HG03565 (cell line): Measurements from ENCODE around the gene HLA-DQB1.

ENCODE experiments used
- ATAC-seq: cut with Tn5 transposase; IDR thresholded peaks from one replicate; pipeline ENCODE4 v1.9.1; 2021; ENCODE audit warnings: mild to moderate bottlenecking, moderate library complexity; ENCODE audit not compliant: unreplicated experiment

Gene HLA-DQB1

GRCh38 chr6:32627831-32628230, 38.6 kb downstream of the HLA-DQB1 start:
- ATAC-seq = peak; percentile 30

DNA sequence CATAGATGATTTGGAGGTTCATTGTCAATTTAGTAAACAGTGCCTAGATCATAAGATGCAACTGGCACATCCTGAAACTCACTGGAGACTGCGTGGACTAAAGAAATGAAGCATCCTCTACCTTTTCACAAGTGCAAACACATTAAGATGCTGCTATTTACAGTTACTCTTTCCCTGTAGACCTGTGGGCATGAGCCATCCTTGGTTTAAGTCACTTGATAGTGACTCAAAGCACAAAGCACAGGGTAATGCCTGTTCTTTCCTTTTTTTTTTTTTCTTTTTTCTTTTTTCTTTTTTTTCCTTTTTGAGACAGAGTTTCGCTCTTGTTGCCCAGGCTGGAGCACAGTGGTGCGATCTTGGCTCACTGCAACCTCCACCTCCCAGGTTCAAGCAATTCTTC, 39.2 kb downstream of the HLA-DQB1 start:
- ATAC-seq = no peak

DNA sequence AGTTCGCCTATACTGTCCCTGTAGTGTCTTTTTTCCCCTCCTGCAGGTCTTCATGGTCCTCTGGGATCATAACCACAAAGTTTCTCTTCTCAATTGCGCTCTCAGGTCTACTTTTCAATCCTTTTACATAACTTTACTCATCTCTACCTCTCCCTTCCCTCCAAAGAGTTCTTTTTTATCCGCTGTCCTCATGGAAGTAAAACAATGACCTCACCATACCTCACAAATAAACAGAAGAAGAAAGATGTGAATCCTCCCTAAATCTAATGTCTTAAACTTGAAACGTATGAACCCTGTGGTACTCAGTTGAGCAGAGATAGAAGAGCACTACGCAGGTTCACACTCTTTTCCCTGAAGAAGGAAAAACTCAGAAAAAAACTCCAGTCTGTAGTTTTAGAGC, 41.3 kb downstream of the HLA-DQB1 start:
- no peak for ATAC-seq

GRCh38 chr6:32624565-32624964, 41.9 kb downstream of the HLA-DQB1 start:
- no peak for ATAC-seq

DNA sequence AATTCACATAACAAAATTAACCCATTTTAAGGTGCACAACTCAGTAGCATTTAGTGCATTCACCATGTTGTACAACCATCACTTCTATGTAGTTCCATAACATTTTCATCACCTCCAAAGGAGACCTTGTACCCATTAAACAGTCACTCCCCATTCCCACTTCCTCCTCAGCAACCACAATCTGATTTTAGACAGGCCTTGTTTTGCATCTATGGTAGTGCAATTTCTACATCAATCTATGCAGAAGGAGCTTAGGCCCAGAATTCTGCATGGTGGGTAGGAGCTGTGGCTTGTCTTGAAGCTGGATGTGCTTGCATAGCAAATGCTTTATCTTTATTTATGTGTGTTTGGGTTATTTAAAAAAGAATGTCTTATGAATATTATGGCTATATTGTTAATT, 42.8 kb downstream of the HLA-DQB1 start:
- ATAC-seq = no peak

DNA sequence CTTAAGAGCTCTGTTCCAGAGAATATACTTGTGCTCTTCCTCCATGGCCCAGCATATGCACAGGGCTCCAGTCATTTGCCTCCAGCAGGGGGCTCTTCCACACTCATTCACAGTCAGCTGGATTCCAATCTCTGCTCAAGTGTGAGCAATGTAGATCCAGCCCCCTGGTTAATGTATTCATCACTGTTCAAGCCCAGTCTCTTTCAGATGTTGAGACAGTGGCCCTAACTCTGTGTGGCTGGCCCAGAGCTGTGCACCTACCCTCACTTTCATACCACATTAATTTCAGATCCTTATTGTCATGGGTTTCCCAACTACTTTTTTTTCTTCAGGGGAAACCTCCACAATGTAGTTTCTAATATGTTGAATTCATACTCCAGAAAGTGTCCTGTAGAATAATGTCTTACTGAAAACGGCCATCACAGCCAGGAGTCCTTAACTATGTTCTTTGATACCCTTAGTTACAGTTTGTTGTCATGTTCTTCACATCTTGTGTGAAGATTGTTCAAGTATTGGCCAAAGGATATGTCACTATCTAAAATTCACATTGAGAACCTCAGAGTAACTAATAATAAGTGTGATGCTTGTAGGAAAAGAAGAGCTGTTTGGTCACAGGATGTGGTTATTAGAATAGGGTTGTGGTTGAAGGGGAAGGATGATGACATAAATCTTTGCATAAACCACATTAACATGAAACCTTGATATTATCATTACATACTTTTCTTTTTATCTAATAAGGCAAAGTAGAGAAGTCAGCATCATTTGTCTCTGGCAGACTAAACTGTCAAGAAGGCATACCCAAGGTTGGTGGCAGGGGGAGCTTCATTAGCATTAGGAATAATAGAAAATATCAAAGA, 43.7 kb downstream of the HLA-DQB1 start:
- peak; percentile 66 for ATAC-seq

- ATAC-seq = no peak
Measured at GRCh38 chr6:32621372-32621771, 45.1 kb downstream of the HLA-DQB1 start.

GRCh38 chr6:32617751-32618150, 48.7 kb downstream of the HLA-DQB1 start:
- no peak for ATAC-seq

DNA sequence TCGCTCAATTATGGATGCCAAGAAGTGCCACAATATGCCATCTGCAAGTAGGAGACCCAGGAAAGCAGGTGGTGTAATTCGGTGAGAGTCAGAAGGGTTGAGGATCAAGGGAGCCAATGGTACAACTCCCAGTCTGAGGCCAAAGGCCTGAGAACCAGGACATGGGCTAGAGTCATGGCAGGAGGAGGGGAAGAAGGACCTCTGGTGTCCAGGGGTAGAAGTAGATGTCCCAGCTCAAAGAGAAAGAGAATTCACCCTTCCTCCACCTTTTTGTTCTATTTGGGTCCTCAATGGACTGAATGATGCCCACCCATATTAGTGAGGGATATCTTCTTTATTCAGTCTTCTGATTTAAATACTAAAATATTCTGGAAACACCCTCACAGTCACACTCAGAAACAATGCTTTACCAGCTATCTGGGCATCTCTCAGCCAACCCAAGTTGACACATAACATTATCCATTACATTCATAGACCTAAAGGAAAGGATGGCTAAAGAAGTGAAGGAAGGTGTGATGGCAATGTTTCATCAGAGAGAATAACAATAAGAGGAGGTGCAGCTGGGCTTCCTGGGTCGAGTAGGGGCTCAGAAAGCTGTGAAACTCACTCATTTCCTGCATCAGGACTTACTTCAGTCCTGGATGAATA, 50.4 kb downstream of the HLA-DQB1 start:
- no peak for ATAC-seq

DNA sequence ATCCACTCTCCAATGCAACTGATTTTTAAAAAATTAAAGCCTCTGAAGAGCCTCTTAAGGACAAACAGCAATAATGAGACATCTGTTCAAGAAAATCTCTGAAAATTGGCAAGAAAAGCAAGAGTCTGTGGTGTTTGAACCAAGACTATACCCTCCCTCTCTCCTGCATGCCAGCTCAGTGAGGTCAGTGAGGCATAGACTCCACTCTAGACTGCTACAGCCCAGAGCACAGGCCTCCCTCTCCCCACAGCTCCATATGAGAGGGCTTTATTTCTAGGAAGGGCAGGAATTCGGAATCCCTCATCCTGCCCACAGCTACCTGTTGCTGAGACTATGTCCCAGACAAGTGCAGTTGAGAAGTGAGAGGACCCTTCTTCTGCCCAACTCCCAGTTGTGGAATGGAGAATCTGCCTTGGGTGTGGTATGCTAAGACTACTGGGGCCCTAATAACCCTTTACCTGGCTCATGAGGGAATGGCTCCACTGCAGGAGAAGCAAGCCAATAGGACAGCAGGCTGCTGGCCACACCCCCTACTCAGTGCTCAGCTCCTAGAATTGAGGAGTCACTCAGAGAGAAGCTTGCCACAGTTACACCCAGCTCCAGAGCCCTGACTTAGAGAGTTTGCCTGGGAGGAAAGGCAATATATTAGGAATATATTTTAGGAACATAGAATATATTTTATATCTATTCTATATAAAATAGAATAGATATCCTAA, 51.9 kb downstream of the HLA-DQB1 start:
- no peak for ATAC-seq

GRCh38 chr6:32613475-32613874, 53.0 kb downstream of the HLA-DQB1 start:
- ATAC-seq = no peak

DNA sequence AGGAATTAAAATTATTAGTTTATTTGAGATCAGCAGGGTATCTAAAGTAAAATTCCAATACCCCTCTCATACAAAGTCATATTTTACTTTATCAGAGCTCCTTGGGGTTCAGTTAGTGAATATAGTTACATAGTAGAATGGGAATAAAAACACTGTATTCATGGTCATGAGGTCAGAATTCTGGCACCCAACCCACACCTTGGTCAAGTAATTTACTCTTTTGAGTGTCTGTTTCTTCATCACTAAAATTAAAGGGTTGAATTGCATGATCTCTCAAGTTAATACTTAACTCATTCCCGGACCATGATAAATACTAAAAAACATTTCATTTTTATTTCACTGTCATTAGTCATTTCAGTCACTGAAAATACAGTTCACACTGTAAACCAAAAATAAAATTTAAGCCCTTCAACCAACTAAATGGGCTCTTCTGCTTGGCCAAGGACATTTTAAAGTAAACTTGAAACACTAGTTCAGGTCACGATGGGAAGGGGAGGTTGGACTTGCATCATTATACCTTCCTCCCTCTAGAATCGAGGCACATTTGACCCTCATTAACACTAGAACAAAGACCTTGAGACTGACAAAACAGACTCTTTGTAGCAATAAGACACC, 55.7 kb downstream of the HLA-DQB1 start:
- ATAC-seq = no peak

- peak; percentile 79 for ATAC-seq
Measured at GRCh38 chr6:32609731-32610640, 56.5 kb downstream of the HLA-DQB1 start.
